Measurements from ENCODE around the gene BRPF1.

- TF ChIP-seq CTCF (IDR thresholded peaks at IDR 0.05) (no peak), EZH2 (IDR thresholded peaks at IDR 0.05) (no peak), EZH2phosphoT487 (IDR thresholded peaks at IDR 0.05) (no peak)
These were observed 45.4 kb upstream of the BRPF1 start for GRCh38 chr3:9686050-9686550.
